Measurements from ENCODE around the gene MGME1.

DNA sequence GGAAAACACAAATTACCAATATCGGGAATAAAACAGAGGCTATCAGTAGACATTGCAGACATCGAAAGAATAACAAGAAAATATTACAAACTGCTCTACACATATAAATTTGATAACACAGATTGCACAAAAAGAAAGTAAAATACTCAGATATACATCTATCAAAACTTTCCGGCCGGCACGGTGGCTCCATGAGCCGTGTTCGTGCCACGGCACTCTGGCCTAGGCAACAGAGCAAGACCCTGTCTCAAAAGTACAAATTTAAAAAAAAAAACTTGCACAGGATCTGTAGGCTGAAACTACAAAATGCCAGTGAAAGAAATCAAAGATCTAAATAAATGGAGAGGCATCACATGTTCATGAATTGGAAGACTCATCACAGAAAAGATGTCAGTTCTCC is 49.7 kb upstream of the MGME1 start:
- TF ChIP-seq MXD1 (CRISPR knock-in tag; IDR thresholded peaks at IDR 0.05; ENCODE audit: borderline replicate concordance, poor library complexity, severe bottlenecking): no peak
- TF ChIP-seq, protein P1, sequence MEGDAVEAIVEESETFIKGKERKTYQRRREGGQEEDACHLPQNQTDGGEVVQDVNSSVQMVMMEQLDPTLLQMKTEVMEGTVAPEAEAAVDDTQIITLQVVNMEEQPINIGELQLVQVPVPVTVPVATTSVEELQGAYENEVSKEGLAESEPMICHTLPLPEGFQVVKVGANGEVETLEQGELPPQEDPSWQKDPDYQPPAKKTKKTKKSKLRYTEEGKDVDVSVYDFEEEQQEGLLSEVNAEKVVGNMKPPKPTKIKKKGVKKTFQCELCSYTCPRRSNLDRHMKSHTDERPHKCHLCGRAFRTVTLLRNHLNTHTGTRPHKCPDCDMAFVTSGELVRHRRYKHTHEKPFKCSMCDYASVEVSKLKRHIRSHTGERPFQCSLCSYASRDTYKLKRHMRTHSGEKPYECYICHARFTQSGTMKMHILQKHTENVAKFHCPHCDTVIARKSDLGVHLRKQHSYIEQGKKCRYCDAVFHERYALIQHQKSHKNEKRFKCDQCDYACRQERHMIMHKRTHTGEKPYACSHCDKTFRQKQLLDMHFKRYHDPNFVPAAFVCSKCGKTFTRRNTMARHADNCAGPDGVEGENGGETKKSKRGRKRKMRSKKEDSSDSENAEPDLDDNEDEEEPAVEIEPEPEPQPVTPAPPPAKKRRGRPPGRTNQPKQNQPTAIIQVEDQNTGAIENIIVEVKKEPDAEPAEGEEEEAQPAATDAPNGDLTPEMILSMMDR (IDR thresholded peaks at IDR 0.05 in 2 of 3, conservative IDR thresholded peaks at IDR 0.05 in 1 of 3; ENCODE audit: insufficient read depth in 2 of 3, low read depth in 1 of 3, low read length in 3 of 3): no peak
- no peak for TF ChIP-seq BRD4 (IDR thresholded peaks at IDR 0.05)
- no peak for TF ChIP-seq ZNF395 (CRISPR knock-in tag; IDR thresholded peaks at IDR 0.05)
- TF ChIP-seq RFX5 (IDR thresholded peaks at IDR 0.05; ENCODE audit: low read depth, low read length): no peak
